ENCODE measurements around the gene EREG.

- TF ChIP-seq SRF (CRISPR knock-in tag; IDR thresholded peaks at IDR 0.05), result no peak
- no peak for TF ChIP-seq TBL1XR1 (IDR thresholded peaks at IDR 0.05; ENCODE audit: low read length in 2 of 2)
- no peak for TF ChIP-seq NCOA2 (IDR thresholded peaks at IDR 0.05; ENCODE audit: partially characterized antibody in 2 of 2)
- TF ChIP-seq RAD21 (CRISPR knock-in tag; conservative IDR thresholded peaks at IDR 0.05 in 1 of 2, IDR thresholded peaks at IDR 0.05 in 1 of 2), result no peak
- no peak for TF ChIP-seq ATF4 (CRISPR knock-in tag; IDR thresholded peaks at IDR 0.05)
- no peak for TF ChIP-seq HDAC2 (IDR thresholded peaks at IDR 0.05)
- no peak for TF ChIP-seq CTCF (IDR thresholded peaks at IDR 0.05 in 2 of 3, conservative IDR thresholded peaks at IDR 0.05 in 1 of 3; ENCODE audit: insufficient read depth in 2 of 3, low read depth in 1 of 3, low read length in 3 of 3)
- TF ChIP-seq CEBPB (tag; IDR thresholded peaks at IDR 0.05), result no peak
- no peak for TF ChIP-seq E2F4 (CRISPR knock-in tag; IDR thresholded peaks at IDR 0.05; ENCODE audit: low read depth)
- TF ChIP-seq RBM22 (IDR thresholded peaks at IDR 0.05; ENCODE audit: low read depth, low read length, poor library complexity, severe bottlenecking), result no peak
- no peak for TF ChIP-seq REST (IDR thresholded peaks at IDR 0.05; ENCODE audit: borderline replicate concordance)
- no peak for TF ChIP-seq REST (CRISPR knock-in tag; IDR thresholded peaks at IDR 0.05; ENCODE audit: low read depth)
- no peak for TF ChIP-seq MTA3 (IDR thresholded peaks at IDR 0.05; ENCODE audit: borderline replicate concordance)
- TF ChIP-seq CHD2 (IDR thresholded peaks at IDR 0.05; ENCODE audit: low read depth, low read length), result no peak
- no peak for TF ChIP-seq ELF4 (CRISPR knock-in tag; IDR thresholded peaks at IDR 0.05)
Measured at GRCh38 chr4:74390677-74391076, 25.7 kb downstream of the EREG start.

Measured in K562 (cell line).